PC-3 (cell line): ENCODE data around the gene GANC. TPM values are rescaled to one million over a fixed set of nuclear protein-coding genes. Genes with fewer than 3 reads are reported as not detected.

Experiments
- ATAC-seq: fragments of 200-7000 bp; cut with Tn5 transposase; 2 replicates; pipeline ENCODE4 v1.9.1; 2020; ENCODE audit warnings: mild to moderate bottlenecking, moderate library complexity
- BruUV-seq: library from RNA; stranded (reverse); fragments of 400-500 nt; replicated peaks from 2 replicates; lab custom pipeline; 2021; lab: Mats Ljungman, UMichigan
- CTCF ChIA-PET: fragments of 300-600 bp; sonication (Branson Sonifier 250); formaldehyde crosslinking; loops from one replicate; lab custom pipeline; 2022; ENCODE audit warnings: antibody characterized with exemption; lab: Charles Lee
- POLR2A ChIA-PET: fragments of 300-600 bp; sonication (Branson Sonifier 250); formaldehyde crosslinking; loops from one replicate; lab custom pipeline; 2022; ENCODE audit warnings: antibody characterized with exemption; ENCODE audit not compliant: unreplicated experiment; lab: Charles Lee
- DNase-seq: peaks from one replicate; pipeline ENCODE4 v3.0.0-alpha.2; 2015
- H2AFZ ChIP-seq: fragments of 300-600 bp; sonication (generic); 2 replicates; pipeline ENCODE4 v1.6.0; 2016; ENCODE audit warnings: antibody characterized with exemption, low read length
- H3F3A ChIP-seq: fragments of 300-600 bp; sonication (generic); one replicate; pipeline ENCODE4 v1.6.0; 2017; ENCODE audit warnings: antibody characterized with exemption, low read length, control low read depth, mild to moderate bottlenecking; ENCODE audit not compliant: unreplicated experiment
- H3K27ac ChIP-seq: fragments of 300-600 bp; sonication (generic); 2 replicates; pipeline ENCODE4 v1.5.1; 2016; ENCODE audit warnings: mild to moderate bottlenecking, low read length
- H3K27me3 ChIP-seq: fragments of 300-600 bp; sonication (generic); 2 replicates; pipeline ENCODE4 v1.6.1; 2016; ENCODE audit warnings: low read length, mixed read lengths
- H3K36me3 ChIP-seq: fragments of 300-600 bp; sonication (generic); 2 replicates; pipeline ENCODE4 v1.6.1; 2016; ENCODE audit warnings: low read depth, mixed run types, low read length, mixed read lengths
- H3K4me1 ChIP-seq: fragments of 300-600 bp; sonication (generic); 2 replicates; pipeline ENCODE4 v1.5.1; 2016; ENCODE audit warnings: low read length; ENCODE audit not compliant: insufficient read depth
- H3K4me2 ChIP-seq: fragments of 300-600 bp; sonication (generic); 2 replicates; pipeline ENCODE4 v1.6.0; 2016; ENCODE audit warnings: low read length
- H3K4me3 ChIP-seq: fragments of 300-600 bp; sonication (generic); 2 replicates; pipeline ENCODE4 v1.5.1; 2016; ENCODE audit warnings: mild to moderate bottlenecking, low read length, mixed read lengths
- H3K79me2 ChIP-seq: fragments of 300-600 bp; sonication (generic); 2 replicates; pipeline ENCODE4 v1.6.1; 2017; ENCODE audit warnings: low read length, mixed read lengths
- H3K9ac ChIP-seq: fragments of 300-600 bp; sonication (generic); 2 replicates; pipeline ENCODE4 v1.6.0; 2016; ENCODE audit warnings: mild to moderate bottlenecking, low read length
- H3K9me2 ChIP-seq: fragments of 300-600 bp; sonication (generic); replicated peaks from 2 replicates; pipeline ENCODE4 v1.6.1; 2016; ENCODE audit warnings: mixed run types, low read length, mixed read lengths
- H3K9me3 ChIP-seq: fragments of 300-600 bp; sonication (generic); 2 replicates; pipeline ENCODE4 v1.6.1; 2016; ENCODE audit warnings: low read length, mixed read lengths
- H4K20me1 ChIP-seq: fragments of 300-600 bp; sonication (generic); 2 replicates; pipeline ENCODE4 v1.6.1; 2016; ENCODE audit warnings: low read length, mixed read lengths
- CTCF ChIP-seq: fragments of 300-600 bp; sonication (generic); conservative IDR thresholded peaks from 2 replicates; pipeline ENCODE4 v1.5.1; 2017; ENCODE audit warnings: antibody characterized with exemption, low read depth, mild to moderate bottlenecking, low read length
- EZH2 ChIP-seq: fragments of 300-600 bp; sonication (generic); IDR thresholded peaks from one replicate; pipeline ENCODE4 v1.6.1; 2017; ENCODE audit warnings: antibody characterized with exemption, mild to moderate bottlenecking, low read length; ENCODE audit not compliant: unreplicated experiment
- EZH2phosphoT487 ChIP-seq: fragments of 300-600 bp; sonication (generic); IDR thresholded peaks from 2 replicates; pipeline ENCODE4 v1.6.1; 2018; ENCODE audit warnings: mild to moderate bottlenecking, antibody characterized with exemption, low read length, borderline replicate concordance
- intact Hi-C: fragments of 100-400 bp; cut with micrococcal nuclease; formaldehyde crosslinking; loops from 2 replicates; pipeline ENCODE4 v1.9.0; 2023
- total RNA-seq: library from RNA; depleted of rRNA; stranded (reverse); fragments of >200 nt; gene quantifications from 2 replicates; pipeline ENCODE4 v1.2.3, GENCODE V29; 2014

Gene GANC
- total RNA-seq, 1 experiment from 2014 or later: 12.4 TPM

GRCh38 chr15:42385206-42385979 lies 112.4 kb downstream of the GANC start:
- H3F3A ChIP-seq: no peaks in the 10 kb centered on the region
- no peak overlapping the region for H3K27ac ChIP-seq
- intact Hi-C loops: loop anchor here (5.0 kb wide), 1 partner anchor 113 kb away; the partner anchor contains the start of genes GANC and TMEM87A
- H3K9me3 ChIP-seq: no peaks in the 10 kb centered on the region
- ATAC-seq (peak; percentile 97), DNase-seq (peak; percentile 74)
- H3K79me2 ChIP-seq: no peaks in the 10 kb centered on the region
- no peaks in the 10 kb centered on the region for H3K9me2 ChIP-seq
- no peaks in the 10 kb centered on the region for H3K36me3 ChIP-seq
- H3K9ac ChIP-seq: no peak overlapping the region
- POLR2A ChIA-PET: no interaction called here
- BruUV-seq: no TSS peak
- no peak overlapping the region for H3K4me3 ChIP-seq
- H4K20me1 ChIP-seq: no peaks in the 10 kb centered on the region
- H3K4me2 ChIP-seq: no peak overlapping the region
- CTCF ChIA-PET: interaction anchor here (0.5 to 1.1 kb wide), 4 partner anchors 35 to 300 kb away, joined by 3 to 5 read pairs (median 4); no protein-coding TSS in a partner anchor
- peak overlapping the region; percentile 40; the same call in 1 of the 2 replicates for H2AFZ ChIP-seq
- H3K27me3 ChIP-seq: no peaks in the 10 kb centered on the region
- H3K4me1 ChIP-seq: no peaks in the 10 kb centered on the region
- TF ChIP-seq EZH2 (no peak), CTCF (peak; percentile 89)

- POLR2A ChIA-PET: no interaction called here
- H3K9ac ChIP-seq: no peak overlapping the region
- H3K4me3 ChIP-seq: no peak overlapping the region
- no peak overlapping the region for H3K4me2 ChIP-seq
- no peaks in the 10 kb centered on the region for H3K4me1 ChIP-seq
- H3F3A ChIP-seq: no peaks in the 10 kb centered on the region
- intact Hi-C loops: loop anchor here (5.0 kb wide), 1 partner anchor 114 kb away; the partner anchor contains the start of genes GANC and TMEM87A
- CTCF ChIA-PET: interaction anchor here (0.6 to 1.1 kb wide), 2 partner anchors 34 to 301 kb away, joined by 4 to 5 read pairs; no protein-coding TSS in a partner anchor
- no peaks in the 10 kb centered on the region for H3K27me3 ChIP-seq
- TF ChIP-seq CTCF (no peak), EZH2 (no peak), EZH2phosphoT487 (no peak)
- no peaks in the 10 kb centered on the region for H4K20me1 ChIP-seq
- BruUV-seq: no TSS peak
- no peak for DNase-seq
- H3K36me3 ChIP-seq: no peaks in the 10 kb centered on the region
- no peaks in the 10 kb centered on the region for H3K79me2 ChIP-seq
- 0 out of 2 replicates have a peak, but pooled peaks have one; percentile 25 for ATAC-seq
- no peaks in the 10 kb centered on the region for H3K9me2 ChIP-seq
- peak overlapping the region; percentile 40; the same call in 1 of the 2 replicates for H2AFZ ChIP-seq
- no peaks in the 10 kb centered on the region for H3K9me3 ChIP-seq
- H3K27ac ChIP-seq: no peak overlapping the region
Measured at GRCh38 chr15:42385980-42386700, 113.1 kb downstream of the GANC start.
